NK-92 treated with Interleukin-12 subunit alpha and Interleukin-12 subunit beta, amount 100 ng/mL, for 24 hours (cell line): ENCODE measurements around the gene TTC32.

Experiments used
- DNase-seq: peaks from one replicate; lab custom pipeline; 2025; lab: John Stamatoyannopoulos, UW

The TTC32 gene

GRCh38 chr2:19876751-19877150 lies 25.0 kb downstream of the TTC32 start:
- DNase-seq: no peak

- no peak for DNase-seq
Observed at GRCh38 chr2:19875280-19875679, 26.5 kb downstream of the TTC32 start.

DNA sequence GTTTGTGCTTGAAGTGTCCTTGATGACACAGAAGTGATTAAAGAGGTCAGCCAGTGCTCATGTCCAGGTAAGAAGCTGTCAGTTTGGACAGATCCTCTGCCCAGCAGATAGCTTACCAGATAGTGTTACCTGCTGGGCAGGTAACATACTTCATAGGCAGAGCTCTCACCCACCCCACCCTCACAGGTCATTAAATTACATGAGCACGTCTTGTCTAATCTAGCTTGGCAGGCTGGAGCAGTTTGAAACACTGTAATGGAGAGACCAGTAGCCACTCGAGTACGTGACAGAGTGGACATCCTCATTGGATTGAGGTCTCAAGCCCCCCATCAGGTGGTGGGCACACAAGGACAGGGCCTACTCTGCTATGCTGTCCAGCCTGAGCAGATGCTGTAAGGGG lies 27.1 kb downstream of the TTC32 start:
- DNase-seq: no peak

DNA sequence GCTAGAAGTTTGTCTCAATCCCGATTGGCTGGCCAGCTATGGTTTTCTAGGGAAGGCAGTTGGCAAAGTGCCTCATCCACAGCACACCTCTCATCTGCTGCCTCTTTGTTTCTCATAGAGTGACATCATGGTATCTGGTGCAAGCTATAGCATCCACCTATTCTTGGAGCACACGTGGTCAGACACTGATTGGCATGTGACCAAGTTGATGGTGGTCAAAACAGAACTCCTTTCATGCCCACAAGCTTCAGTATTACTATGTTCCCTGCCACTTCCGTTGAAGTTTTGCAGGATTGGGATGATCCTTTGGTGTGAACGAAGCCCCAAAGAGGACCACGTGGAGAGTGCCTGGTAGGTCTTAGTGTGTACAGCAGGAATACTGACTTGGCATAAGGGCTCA lies 28.8 kb downstream of the TTC32 start:
- no peak for DNase-seq

DNA sequence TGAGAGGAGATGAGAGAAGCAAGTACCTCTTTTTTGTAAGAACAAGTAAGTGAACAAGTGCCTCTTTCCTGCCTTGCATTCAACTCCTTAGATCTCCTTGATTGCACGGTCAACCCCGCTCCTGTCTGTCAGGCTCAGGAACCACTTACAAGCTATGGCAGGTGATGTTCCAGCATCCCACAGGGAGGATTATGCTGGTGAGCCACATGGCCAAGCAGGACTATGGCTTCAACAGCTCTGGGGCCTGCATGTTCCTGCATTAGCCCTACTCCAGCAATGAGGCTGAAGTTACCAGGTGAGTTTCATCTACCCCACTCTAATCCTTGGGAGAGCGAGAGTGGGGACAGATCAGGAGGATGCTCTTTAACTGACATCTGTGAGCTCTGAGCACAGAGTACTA lies 29.5 kb downstream of the TTC32 start:
- DNase-seq: no peak

GRCh38 chr2:19871836-19872235 lies 29.9 kb downstream of the TTC32 start:
- no peak for DNase-seq

GRCh38 chr2:19870792-19871191 lies 31.0 kb downstream of the TTC32 start:
- no peak for DNase-seq

DNA sequence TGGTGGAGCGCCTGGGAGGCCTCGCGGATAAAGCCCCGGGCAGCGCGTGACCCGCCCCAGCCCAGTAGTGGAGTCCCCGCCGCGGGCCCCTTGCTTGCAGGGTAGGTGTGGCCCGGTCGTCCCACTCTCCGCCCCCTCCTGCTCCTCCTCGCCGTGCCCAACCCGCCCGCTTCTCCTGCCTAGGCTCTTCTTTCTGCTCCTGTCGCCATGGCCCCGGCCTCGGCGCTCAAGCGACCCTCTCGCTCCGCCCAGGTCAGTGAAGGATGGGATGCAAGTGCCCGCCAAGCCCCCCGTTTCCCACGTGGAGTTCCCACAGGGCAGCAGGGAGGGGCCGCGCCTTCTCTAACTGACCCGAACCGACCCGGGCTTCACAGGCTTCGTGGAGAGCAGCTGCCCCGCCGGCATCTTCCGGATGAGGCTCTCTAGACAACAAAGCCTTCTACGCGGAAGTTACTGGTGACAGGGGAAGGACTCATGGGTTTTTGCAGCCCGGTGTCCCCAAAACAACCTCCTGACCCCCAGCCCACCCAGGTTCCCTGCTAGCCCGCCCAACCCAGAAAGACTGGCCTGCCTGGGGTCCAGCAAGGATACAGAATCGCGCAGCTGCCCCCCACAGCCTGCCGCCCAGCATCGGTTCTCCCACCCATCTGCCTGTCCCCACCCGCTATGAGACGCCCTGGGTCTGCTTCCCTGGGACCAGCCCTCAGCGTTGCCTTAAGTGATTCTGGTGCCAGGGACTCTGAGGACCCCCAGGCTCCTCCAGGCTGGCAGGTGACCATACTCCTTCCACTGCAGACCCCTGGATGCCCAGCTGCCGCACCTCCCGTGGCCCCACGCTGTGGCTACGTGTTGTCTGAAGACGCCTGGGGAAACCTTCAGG lies 32.8 kb downstream of the TTC32 start:
- DNase-seq: no peak

DNA sequence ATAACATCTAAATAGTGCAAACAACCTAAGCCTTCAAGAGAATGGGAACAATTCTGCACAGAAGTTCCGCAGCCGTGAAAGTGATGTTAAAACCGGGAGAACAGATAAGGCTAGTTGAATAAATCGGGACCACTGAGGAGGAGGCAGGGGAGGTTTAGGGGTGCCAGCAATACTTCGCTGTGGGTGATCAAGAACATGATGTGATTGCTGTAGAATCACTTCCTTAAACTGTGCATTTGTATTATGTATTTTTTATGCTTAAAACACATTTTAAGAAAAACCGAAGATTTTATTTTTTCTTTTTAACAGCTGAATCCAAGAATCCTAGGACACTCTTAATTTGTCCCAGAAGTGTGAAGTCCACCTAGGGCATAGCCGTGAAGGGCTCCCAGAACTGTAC lies 33.6 kb downstream of the TTC32 start:
- no peak for DNase-seq

DNA sequence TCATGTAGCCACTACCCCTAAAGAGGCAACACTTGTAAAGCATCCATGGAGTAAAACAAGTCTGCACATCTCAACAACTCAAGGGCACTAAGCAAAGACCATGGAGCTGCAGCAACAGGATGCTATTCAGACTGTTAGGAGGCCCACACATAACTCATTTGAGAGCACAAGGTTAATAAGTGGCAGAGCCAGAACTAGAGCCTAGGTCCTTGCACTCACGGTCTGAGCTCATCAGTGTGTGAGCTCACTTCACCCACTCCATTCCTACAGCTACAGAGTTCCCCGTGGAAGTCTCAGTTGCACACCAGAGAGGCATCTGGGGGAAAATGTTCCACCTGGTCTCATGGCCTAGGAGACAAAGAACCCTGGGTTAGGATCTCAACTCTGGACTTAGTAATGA lies 35.0 kb downstream of the TTC32 start:
- no peak for DNase-seq

- DNase-seq: no peak
Observed at GRCh38 chr2:19865151-19865550, 36.6 kb downstream of the TTC32 start.

DNA sequence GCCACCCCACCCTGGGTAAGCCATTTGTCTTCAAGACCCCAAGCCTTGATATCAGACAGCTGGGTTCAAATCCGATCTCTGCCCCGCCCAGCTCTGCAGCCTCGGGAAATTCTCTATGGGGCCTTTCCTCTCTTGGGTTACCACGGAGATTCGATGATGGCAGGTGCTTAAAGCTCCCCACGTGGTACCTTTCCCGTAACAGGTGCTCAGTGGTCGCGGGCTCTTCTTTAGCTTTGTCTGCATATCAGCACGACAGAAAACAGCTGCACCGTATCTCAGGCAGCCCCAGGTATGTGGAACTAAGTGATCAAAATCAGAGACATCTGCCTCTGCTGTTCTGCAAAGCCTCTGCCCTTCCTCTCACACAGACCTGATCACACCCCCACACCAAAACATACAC lies 37.4 kb downstream of the TTC32 start:
- no peak for DNase-seq

GRCh38 chr2:19863303-19864041 lies 38.3 kb downstream of the TTC32 start:
- DNase-seq: peak; percentile 14

- no peak for DNase-seq
Observed at GRCh38 chr2:19861813-19862212, 40.0 kb downstream of the TTC32 start.

DNA sequence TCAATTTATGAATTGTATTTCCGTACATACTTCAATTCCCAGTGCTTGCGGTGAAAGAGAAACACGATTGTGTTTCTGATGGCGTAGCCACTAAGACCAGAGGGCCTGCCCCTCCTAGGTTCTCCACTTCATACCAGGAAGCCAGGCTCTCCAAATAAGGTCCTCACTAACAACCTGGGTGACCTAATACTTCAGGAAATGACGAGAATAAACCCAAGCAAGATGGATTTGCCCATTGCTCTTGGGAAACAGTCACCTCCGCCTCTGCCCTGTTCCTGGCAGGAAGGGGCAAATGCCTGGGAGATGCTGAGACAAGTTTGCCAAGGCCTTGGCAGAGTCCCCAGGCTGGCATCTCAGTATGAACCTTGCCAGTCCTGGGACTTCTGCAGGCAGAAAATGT lies 41.8 kb downstream of the TTC32 start:
- no peak for DNase-seq

DNA sequence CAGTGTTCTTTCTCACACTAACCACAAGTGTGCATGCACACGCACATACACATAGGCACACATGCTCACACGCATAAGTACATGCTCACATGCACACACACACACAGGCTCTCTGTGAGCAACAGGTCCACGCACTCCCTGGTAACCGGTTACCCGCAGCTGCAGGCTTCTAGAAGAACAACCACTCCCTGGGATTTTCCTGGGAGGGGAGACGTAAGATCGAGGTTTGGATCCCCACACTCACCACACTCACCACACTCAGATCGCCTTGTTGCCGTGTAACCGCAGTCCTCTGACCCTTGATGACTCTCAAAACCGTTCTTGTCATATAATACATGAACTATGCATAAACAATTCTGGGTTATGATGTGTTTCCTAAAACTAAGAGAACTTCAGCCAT lies 42.2 kb downstream of the TTC32 start:
- DNase-seq: no peak

DNA sequence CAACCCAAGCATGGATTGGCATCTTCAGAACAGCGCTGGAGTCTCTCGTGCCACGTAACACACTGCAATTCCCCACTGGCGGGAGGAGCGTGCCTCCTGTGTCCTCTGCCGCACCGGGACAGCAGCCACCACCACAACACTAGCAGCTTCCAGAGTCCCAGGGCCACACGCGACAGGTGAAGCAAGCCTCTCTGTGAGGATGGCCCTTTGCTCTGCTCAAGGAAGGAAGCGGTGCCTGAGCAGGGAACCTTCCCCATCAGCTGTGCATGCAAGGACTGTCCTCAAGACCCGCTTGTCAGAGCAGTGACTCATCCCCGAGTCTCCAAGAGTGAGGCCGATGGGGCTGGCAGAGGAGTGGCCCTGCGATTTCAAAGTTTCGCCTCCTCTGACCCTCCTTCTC lies 44.0 kb downstream of the TTC32 start:
- no peak for DNase-seq

DNA sequence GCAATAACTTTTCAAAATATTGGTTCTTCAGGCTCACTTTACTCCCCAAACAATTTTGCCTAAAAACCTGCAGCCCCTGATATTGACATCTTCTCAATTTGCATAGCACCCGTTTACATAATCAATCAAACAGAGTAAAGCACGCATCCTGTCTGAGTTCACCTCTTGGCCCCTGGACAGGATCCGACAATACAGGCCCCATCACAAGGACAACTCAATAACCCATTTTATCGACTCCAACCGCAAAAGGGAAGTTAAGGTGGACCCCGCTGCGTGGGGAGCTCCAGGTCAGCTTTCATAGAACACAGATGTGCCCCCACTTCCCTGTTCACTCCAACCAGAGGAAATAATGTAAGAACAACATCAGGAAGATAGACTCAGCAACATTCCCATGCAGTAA lies 44.7 kb downstream of the TTC32 start:
- no peak for DNase-seq

- DNase-seq: no peak
Observed at GRCh38 chr2:19855542-19856431, 46.0 kb downstream of the TTC32 start.

DNA sequence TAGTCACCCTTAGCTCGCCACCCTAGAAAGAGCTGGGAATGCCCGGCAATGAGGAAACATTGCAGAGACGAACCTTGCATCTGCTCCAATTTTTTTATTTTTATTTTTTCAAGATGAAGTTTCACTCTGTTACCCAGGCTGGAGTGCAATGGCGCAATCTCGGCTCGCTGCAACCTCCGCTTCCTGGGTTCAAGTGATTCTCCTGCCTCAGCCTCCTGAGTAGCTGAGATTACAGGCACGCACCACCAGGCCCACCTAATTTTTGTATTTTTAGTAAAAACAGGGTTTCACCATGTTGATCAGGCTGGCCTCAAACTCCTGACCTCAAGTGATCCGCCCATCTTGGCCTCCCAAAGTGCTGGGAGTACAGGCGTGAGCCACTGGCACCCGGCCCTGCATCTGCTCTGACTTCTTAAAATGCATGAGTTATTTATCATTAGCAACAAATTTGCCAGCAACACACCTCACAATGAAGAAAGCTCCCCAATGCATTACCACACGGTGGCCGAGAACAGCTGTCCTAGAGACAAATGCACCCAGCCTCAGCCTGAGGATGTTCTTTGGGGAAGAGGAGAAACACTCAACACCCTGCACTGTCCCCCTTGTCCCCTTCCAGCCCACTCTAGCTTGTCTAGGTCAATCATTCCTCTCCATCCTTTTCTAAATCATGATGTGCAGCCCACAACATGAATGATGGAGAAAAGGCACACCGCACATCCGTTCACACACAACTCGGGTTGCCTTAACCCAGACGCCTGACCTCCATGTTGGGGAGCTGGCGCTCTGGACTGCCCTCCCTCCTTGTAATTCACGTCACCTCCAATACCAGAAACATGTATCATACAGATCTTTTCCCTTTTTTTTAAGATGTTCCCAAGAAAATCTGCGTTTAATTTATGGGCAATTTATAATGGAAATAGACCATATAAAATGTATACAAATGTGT lies 46.9 kb downstream of the TTC32 start:
- DNase-seq: no peak

GRCh38 chr2:19851116-19851695 lies 50.6 kb downstream of the TTC32 start:
- no peak for DNase-seq
